A549 (cell line): ENCODE data around the gene TFF2.

Experiments
- CEBPB ChIP-seq, 2 experiments: fragments of >200 bp in 1 of 2; sonication (Bioruptor Twin) in 1 of 2; formaldehyde crosslinking in 1 of 2; IDR thresholded peaks; 2 replicates each; pipeline ENCODE4 v1.6.1; 2012 to 2016
- JUN ChIP-seq, 2 experiments: fragments of >200 bp; sonication (Bioruptor Twin); formaldehyde crosslinking; IDR thresholded peaks; 2 replicates in 1 of 2; 3 replicates in 1 of 2; pipeline ENCODE4 v1.6.1; 2016 to 2017
- PBX3 ChIP-seq: IDR thresholded peaks from 2 replicates; pipeline ENCODE4 v1.6.1; 2012
- POLR2A ChIP-seq: IDR thresholded peaks from 2 replicates; pipeline ENCODE4 v1.6.1; 2012; ENCODE audit warnings: mild to moderate bottlenecking, low read length
- SREBF2 ChIP-seq: fragments of 450-650 bp; IDR thresholded peaks from 2 replicates; pipeline ENCODE4 v1.6.1; 2014; ENCODE audit warnings: mild to moderate bottlenecking, moderate library complexity
- USF2 ChIP-seq: fragments of 450-650 bp; IDR thresholded peaks from 2 replicates; pipeline ENCODE4 v1.6.1; 2014; ENCODE audit warnings: antibody characterized with exemption
- TF ChIP-seq, protein P1 (sequence below): fragments of >200 bp; sonication (Bioruptor Twin); formaldehyde crosslinking; IDR thresholded peaks from 3 replicates; pipeline ENCODE4 v1.5.1; 2016

- TF ChIP-seq SREBF2 (no peak), JUN (IDR thresholded peaks at IDR 0.05) (no peak), PBX3 (no peak), POLR2A (no peak), USF2 (no peak), CEBPB (IDR thresholded peaks at IDR 0.05) (no peak)
- TF ChIP-seq, protein P1, sequence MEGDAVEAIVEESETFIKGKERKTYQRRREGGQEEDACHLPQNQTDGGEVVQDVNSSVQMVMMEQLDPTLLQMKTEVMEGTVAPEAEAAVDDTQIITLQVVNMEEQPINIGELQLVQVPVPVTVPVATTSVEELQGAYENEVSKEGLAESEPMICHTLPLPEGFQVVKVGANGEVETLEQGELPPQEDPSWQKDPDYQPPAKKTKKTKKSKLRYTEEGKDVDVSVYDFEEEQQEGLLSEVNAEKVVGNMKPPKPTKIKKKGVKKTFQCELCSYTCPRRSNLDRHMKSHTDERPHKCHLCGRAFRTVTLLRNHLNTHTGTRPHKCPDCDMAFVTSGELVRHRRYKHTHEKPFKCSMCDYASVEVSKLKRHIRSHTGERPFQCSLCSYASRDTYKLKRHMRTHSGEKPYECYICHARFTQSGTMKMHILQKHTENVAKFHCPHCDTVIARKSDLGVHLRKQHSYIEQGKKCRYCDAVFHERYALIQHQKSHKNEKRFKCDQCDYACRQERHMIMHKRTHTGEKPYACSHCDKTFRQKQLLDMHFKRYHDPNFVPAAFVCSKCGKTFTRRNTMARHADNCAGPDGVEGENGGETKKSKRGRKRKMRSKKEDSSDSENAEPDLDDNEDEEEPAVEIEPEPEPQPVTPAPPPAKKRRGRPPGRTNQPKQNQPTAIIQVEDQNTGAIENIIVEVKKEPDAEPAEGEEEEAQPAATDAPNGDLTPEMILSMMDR, result no peak
Observed at GRCh38 chr21:42398436-42399028, 47.7 kb upstream of the TFF2 start.
